ENCODE data around the gene MAGI1.
"Not testable (repeated sequence)": the region's sequence is repeated elsewhere in the genome, so short reads cannot be mapped to it uniquely, and the experiment has no call there.

DNA sequence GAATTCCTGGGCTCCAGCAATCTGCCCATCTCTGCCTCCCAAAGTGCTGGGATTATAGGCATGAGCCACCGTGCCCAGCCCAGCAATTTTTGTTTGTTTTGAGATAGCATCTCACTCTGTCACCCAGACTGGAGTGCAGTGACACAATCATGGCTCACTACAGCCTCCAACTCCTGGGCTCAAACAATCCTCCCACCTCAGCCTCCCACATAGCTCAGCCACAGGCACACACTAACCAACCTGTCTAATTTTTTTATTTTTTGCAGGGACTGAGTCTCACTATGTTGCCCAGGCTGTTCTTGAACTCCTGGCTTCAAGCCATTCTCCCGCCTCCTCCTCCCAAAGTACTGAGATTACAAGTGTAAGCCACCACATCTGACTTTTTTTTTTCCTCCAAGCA is 7.6 kb upstream of the MAGI1 start:
- TF ChIP-seq, protein P1, sequence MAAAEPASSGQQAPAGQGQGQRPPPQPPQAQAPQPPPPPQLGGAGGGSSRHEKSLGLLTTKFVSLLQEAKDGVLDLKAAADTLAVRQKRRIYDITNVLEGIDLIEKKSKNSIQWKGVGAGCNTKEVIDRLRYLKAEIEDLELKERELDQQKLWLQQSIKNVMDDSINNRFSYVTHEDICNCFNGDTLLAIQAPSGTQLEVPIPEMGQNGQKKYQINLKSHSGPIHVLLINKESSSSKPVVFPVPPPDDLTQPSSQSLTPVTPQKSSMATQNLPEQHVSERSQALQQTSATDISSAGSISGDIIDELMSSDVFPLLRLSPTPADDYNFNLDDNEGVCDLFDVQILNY (CRISPR knock-in tag; IDR thresholded peaks at IDR 0.05) = not testable (repeated sequence)
- not testable (repeated sequence) for TF ChIP-seq CTCF (IDR thresholded peaks at IDR 0.05)

All from WTC11 (cell line).